Smooth muscle cell (in vitro differentiated cells): ENCODE data around the gene RAP1GAP. TPM values are rescaled to one million over a fixed set of nuclear protein-coding genes. Genes with fewer than 3 reads are reported as not detected.

Experiments used
- DNase-seq: peaks from one replicate; lab custom pipeline; 2025; ENCODE audit not compliant: unreplicated experiment; lab: John Stamatoyannopoulos, UW
- H2AFZ ChIP-seq: fragments of 200-600 bp; sonication (generic); 2 replicates; pipeline ENCODE4 v1.6.0; 2016; ENCODE audit warnings: antibody characterized with exemption, low read depth, mild to moderate bottlenecking
- H3F3A ChIP-seq: fragments of 200-600 bp; sonication (generic); 2 replicates; pipeline ENCODE4 v1.6.0; 2017; ENCODE audit warnings: antibody characterized with exemption, low read depth
- H3K27ac ChIP-seq: fragments of 200-600 bp; sonication (generic); 2 replicates; pipeline ENCODE4 v1.5.1; 2016; ENCODE audit warnings: low read depth, mild to moderate bottlenecking
- H3K27me3 ChIP-seq: fragments of 200-600 bp; sonication (generic); 2 replicates; pipeline ENCODE4 v1.6.1; 2016; ENCODE audit warnings: low read depth, mild to moderate bottlenecking
- H3K36me3 ChIP-seq: fragments of 200-600 bp; sonication (generic); 2 replicates; pipeline ENCODE4 v1.5.1; 2016; ENCODE audit warnings: low read depth
- H3K4me1 ChIP-seq: fragments of 200-600 bp; sonication (generic); 2 replicates; pipeline ENCODE4 v1.5.1; 2016; ENCODE audit warnings: low read depth
- H3K4me2 ChIP-seq: fragments of 200-600 bp; sonication (generic); 2 replicates; pipeline ENCODE4 v1.6.0; 2016; ENCODE audit warnings: mild to moderate bottlenecking
- H3K4me3 ChIP-seq: fragments of 200-600 bp; sonication (generic); 2 replicates; pipeline ENCODE4 v1.5.1; 2016; ENCODE audit warnings: mild to moderate bottlenecking
- H3K79me2 ChIP-seq: fragments of 200-600 bp; sonication (generic); 2 replicates; pipeline ENCODE4 v1.6.0; 2016; ENCODE audit warnings: low read depth, mild to moderate bottlenecking
- H3K9ac ChIP-seq: fragments of 200-600 bp; sonication (generic); 2 replicates; pipeline ENCODE4 v1.6.0; 2016; ENCODE audit warnings: low read depth
- H3K9me3 ChIP-seq: fragments of 200-600 bp; sonication (generic); replicated peaks from 2 replicates; pipeline ENCODE4 v1.5.1; 2016; ENCODE audit warnings: low read depth
- H4K20me1 ChIP-seq: fragments of 200-600 bp; sonication (generic); 2 replicates; pipeline ENCODE4 v1.6.0; 2016; ENCODE audit warnings: low read depth
- WGBS: methylation state at CpG from one replicate; pipeline ENCODE4 v1.1.7; 2016; ENCODE audit warnings: low lambda C conversion rate; 5-methylcytosine and 5-hydroxymethylcytosine counted together
- polyA plus RNA-seq: library from polyadenylated mRNA; unstranded; fragments of >200 nt; fragmentation: Nextera tagmentation; extraction: Ambion mirVana; gene quantifications from 2 replicates; pipeline ENCODE4 v1.2.1, GENCODE V29; 2016
- total RNA-seq: library from RNA; depleted of rRNA; stranded (reverse); fragments of >200 nt; gene quantifications from 2 replicates; pipeline ENCODE4 v1.2.3, GENCODE V29; 2014
- TF ChIP-seq, protein P1 (sequence below): fragments of 200-600 bp; sonication (generic); IDR thresholded peaks from 2 replicates; pipeline ENCODE4 v1.5.1; 2017; ENCODE audit warnings: borderline replicate concordance, mild to moderate bottlenecking, antibody characterized with exemption; ENCODE audit not compliant: insufficient read depth, poor library complexity, severe bottlenecking

The RAP1GAP gene
- total and polyA plus RNA-seq, 2 experiments from 2014 or later: 0.99 to 4.1 TPM

DNA sequence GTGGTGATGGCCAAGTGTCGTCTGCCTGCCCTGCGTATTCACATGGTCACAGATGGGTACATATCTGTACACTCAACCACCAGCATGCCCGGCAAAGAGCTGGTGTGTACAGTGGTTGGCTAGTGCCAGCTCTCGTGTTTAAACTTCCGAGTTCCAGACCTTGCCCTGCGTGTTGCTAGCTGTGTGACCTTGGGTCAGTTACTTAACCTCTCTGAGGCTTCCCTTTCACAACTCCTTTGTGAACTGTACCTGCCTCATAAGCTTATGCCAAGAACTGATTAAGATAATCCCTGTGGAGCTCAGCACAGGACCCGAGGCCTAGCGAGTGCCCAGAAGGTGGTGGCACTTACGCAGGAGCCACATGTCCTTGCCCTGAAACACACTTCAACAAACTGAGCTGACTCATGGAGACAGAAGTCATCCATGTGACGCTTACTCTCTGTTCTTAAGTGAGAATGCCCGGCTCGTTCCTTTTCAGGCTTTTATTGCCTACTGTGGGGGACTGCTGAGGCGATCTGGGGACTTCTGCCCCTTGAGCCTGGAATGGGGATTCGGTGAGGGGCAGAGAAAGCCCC lies 104.5 kb downstream of the RAP1GAP start:
- DNase-seq: no peak
- Histone ChIP-seq H3K36me3 (no peaks in the 10 kb centered on the region), H3K4me1 (peaks cover 11% of the 10 kb centered on the region), H3K4me3 (no peak overlapping the region), H3K27ac (peak overlapping the region; percentile 1), H4K20me1 (no peaks in the 10 kb centered on the region), H3K9me3 (no peaks in the 10 kb centered on the region), H3F3A (no peaks in the 10 kb centered on the region), H3K79me2 (no peaks in the 10 kb centered on the region), H3K27me3 (no peaks in the 10 kb centered on the region), H3K4me2 (peak overlapping the region; percentile 72), H2AFZ (no peak overlapping the region), H3K9ac (peak overlapping the region; percentile 28)
- TF ChIP-seq, protein P1, sequence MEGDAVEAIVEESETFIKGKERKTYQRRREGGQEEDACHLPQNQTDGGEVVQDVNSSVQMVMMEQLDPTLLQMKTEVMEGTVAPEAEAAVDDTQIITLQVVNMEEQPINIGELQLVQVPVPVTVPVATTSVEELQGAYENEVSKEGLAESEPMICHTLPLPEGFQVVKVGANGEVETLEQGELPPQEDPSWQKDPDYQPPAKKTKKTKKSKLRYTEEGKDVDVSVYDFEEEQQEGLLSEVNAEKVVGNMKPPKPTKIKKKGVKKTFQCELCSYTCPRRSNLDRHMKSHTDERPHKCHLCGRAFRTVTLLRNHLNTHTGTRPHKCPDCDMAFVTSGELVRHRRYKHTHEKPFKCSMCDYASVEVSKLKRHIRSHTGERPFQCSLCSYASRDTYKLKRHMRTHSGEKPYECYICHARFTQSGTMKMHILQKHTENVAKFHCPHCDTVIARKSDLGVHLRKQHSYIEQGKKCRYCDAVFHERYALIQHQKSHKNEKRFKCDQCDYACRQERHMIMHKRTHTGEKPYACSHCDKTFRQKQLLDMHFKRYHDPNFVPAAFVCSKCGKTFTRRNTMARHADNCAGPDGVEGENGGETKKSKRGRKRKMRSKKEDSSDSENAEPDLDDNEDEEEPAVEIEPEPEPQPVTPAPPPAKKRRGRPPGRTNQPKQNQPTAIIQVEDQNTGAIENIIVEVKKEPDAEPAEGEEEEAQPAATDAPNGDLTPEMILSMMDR: no peak
- WGBS: 60% methylated on average over 14 of the region's 14 CpGs

GRCh38 chr1:21563971-21564370 lies 105.2 kb downstream of the RAP1GAP start:
- Histone ChIP-seq H3K9me3 (no peaks in the 10 kb centered on the region), H3K9ac (no peak overlapping the region)

GRCh38 chr1:21562896-21563295 lies 106.3 kb downstream of the RAP1GAP start:
- Histone ChIP-seq H4K20me1 (no peaks in the 10 kb centered on the region), H3K4me1 (peaks cover 6% of the 10 kb centered on the region), H3K9me3 (no peaks in the 10 kb centered on the region), H3K36me3 (no peaks in the 10 kb centered on the region), H3K79me2 (no peaks in the 10 kb centered on the region), H2AFZ (no peak overlapping the region), H3K27ac (no peak overlapping the region), H3K4me2 (no peak overlapping the region), H3F3A (no peaks in the 10 kb centered on the region), H3K9ac (no peak overlapping the region), H3K27me3 (no peaks in the 10 kb centered on the region), H3K4me3 (no peak overlapping the region)
- DNase-seq: no peak
- 97% methylated on average over 15 of the region's 15 CpGs for WGBS
- TF ChIP-seq, protein P1: no peak

More at GRCh38 chr1:21563971-21564370, 105.2 kb downstream of the RAP1GAP start:
- Histone ChIP-seq H3F3A (no peaks in the 10 kb centered on the region), H2AFZ (no peak overlapping the region), H3K4me3 (no peak overlapping the region), H3K4me1 (peaks cover 11% of the 10 kb centered on the region), H4K20me1 (no peaks in the 10 kb centered on the region), H3K27ac (no peak overlapping the region), H3K4me2 (no peak overlapping the region), H3K79me2 (no peaks in the 10 kb centered on the region), H3K27me3 (no peaks in the 10 kb centered on the region), H3K36me3 (no peaks in the 10 kb centered on the region)
- no peak for DNase-seq
- WGBS: 92% methylated on average over 14 of the region's 17 CpGs
- TF ChIP-seq, protein P1: no peak
